ENCODE measurements around the gene CAPN5.

CAPN5 gene

DNA sequence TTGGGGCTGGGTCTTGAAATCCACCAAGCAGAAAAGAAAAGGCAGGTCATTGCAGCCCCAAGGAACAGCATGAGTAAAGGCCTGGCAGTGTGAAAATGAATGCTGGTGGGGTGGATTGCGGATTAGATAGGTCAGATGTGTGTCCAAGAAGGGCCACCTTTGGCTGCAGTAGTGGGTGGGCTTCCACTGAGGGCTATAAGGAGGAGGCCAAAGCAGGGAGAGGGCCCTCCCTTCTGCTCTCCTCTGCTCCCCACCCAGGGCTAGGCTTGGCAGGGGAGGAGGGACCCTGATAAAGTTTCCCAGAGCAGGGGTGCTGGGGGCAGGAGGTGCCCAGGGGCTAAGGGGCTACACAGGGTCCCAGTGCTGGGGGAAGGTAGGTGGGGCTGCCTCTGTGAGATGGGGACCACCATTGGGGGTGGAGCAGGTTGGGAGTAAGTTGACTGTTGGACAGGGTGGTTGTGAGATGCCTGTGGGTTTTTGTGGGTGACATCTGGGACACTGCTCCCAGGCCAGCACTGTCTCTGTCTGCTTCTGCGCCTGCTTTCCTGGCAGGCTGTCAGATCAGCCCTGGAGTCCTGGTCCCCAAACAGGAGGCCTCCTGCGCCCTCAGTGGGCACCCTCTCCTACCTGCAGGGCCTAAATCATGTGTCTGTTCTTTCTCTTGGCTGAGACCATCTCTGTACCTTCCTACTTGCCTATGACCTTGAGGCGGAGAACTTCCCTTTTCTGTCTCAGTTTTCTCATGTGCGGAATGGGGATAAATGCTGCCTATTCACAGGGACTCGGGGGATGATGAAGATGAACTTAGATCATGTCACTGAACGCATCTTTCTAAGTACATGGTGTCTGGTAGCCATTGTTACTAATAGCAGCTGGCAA lies 1.9 kb downstream of the CAPN5 start:
- DNase-seq (ENCODE audit: low spot score), result no peak
- TF ChIP-seq CTCF (IDR thresholded peaks at IDR 0.05; ENCODE audit: extremely low read depth, insufficient read depth, missing control alignments), result no peak
- in situ Hi-C loops (cut with MboI; ENCODE audit: low pct_unique_long_range_greater_than_20kb, low sequenced_read_pairs, unreplicated experiment), result no loop called here

- no peak for DNase-seq (ENCODE audit: low spot score)
Measured at GRCh38 chr11:77069336-77069968, 2.7 kb downstream of the CAPN5 start.

DNA sequence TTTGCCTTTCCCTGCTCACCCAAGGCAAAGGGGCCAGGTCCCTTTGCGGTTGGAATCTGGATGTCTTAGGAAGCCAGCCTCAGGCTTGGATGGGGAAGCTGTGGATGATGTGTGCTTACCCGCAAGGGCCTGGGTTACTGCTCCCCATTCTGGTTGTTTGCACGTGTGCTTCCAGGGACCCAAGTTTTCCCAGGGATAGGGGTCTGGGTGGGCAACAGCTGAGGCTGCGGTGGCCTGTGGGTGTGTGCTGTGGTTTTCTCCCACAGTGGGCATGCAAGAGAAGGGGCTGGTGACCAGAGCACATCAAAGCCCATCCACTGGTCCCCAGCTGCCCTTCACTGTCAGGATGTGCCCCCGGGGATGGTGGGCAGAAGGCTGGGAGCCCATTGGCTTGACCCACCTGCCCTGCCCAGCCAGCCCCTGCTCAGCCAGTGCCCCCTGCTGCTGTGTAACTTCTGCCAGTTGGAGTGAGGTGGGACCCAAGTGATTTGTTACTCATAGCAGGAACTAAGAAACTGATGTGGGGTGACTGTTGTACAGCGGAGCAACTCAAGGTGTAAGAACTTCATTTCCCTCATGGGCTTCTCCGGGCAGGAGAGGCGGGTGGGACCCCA lies 3.3 kb downstream of the CAPN5 start:
- TF ChIP-seq CTCF (IDR thresholded peaks at IDR 0.05; ENCODE audit: extremely low read depth, insufficient read depth, missing control alignments), result no peak
- in situ Hi-C loops (cut with MboI; ENCODE audit: low pct_unique_long_range_greater_than_20kb, low sequenced_read_pairs, unreplicated experiment), result no loop called here
- no peak for DNase-seq (ENCODE audit: low spot score)

More at GRCh38 chr11:77069336-77069968, 2.7 kb downstream of the CAPN5 start:
- TF ChIP-seq CTCF (IDR thresholded peaks at IDR 0.05; ENCODE audit: extremely low read depth, insufficient read depth, missing control alignments), result no peak
- in situ Hi-C loops (cut with MboI; ENCODE audit: low pct_unique_long_range_greater_than_20kb, low sequenced_read_pairs, unreplicated experiment), result no loop called here

GRCh38 chr11:77071077-77071476 lies 4.3 kb downstream of the CAPN5 start:
- TF ChIP-seq CTCF (IDR thresholded peaks at IDR 0.05; ENCODE audit: extremely low read depth, insufficient read depth, missing control alignments), result no peak
- in situ Hi-C loops (cut with MboI; ENCODE audit: low pct_unique_long_range_greater_than_20kb, low sequenced_read_pairs, unreplicated experiment), result no loop called here
- DNase-seq (ENCODE audit: low spot score), result no peak

GRCh38 chr11:77071671-77072605 lies 5.2 kb downstream of the CAPN5 start:
- no peak for DNase-seq (ENCODE audit: low spot score)
- in situ Hi-C loops (cut with MboI; ENCODE audit: low pct_unique_long_range_greater_than_20kb, low sequenced_read_pairs, unreplicated experiment), result no loop called here
- no peak for TF ChIP-seq CTCF (IDR thresholded peaks at IDR 0.05; ENCODE audit: extremely low read depth, insufficient read depth, missing control alignments)

DNA sequence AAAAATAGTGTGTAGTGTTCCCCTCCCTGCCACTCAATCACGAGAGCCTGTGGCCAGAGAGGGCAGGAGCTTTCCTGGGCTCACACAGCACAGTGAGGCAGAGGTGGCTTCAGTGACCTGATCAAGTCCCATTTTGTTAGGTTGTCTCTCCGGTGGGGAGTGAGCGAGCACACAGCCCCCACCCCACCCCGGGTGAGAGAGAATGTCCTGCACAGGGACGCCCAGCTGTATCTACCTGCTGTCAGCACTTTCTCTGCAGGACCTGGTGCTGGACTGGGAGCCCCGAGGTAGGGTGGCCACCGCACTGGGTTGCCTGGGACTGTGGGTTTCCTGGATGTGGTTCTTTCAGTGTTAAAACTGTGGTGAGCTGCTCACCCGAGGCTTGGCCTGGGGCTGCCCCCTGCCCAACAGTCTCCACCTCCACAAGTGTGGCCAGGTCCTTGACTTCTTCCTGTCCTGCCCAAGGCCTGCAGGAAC lies 6.1 kb downstream of the CAPN5 start:
- in situ Hi-C loops (cut with MboI; ENCODE audit: low pct_unique_long_range_greater_than_20kb, low sequenced_read_pairs, unreplicated experiment), result no loop called here
- no peak for DNase-seq (ENCODE audit: low spot score)
- no peak for TF ChIP-seq CTCF (IDR thresholded peaks at IDR 0.05; ENCODE audit: extremely low read depth, insufficient read depth, missing control alignments)
